Occipital lobe (tissue), 1 donor: ENCODE measurements around the gene CSF2RB. TPM values are rescaled to one million over a fixed set of nuclear protein-coding genes. Genes with fewer than 3 reads are reported as not detected.

ENCODE experiments used
- total RNA-seq: library from RNA; depleted of rRNA; stranded (reverse); fragments of >200 nt; gene quantifications from one replicate; pipeline ENCODE4 v1.2.3, GENCODE V29; 2014

Gene CSF2RB
- total RNA-seq, 1 donor from 2014 or later = 0.62 TPM

Other genes with a start within 250 kb of the CSF2RB start
- 3.1 TPM for gene CACNG2, start 209.9 kb upstream of the CSF2RB start, total RNA-seq
- gene IFT27, start 137.5 kb upstream of the CSF2RB start, total RNA-seq = 16.4 TPM
- gene PVALB, start 96.6 kb upstream of the CSF2RB start, total RNA-seq = 0.62 TPM
- 2.5 TPM for gene NCF4, start 52.6 kb upstream of the CSF2RB start, total RNA-seq
- 5.5 TPM for gene TST, start 105.8 kb downstream of the CSF2RB start, total RNA-seq
- gene MPST, start 106.1 kb downstream of the CSF2RB start, total RNA-seq = 28.1 TPM
- gene KCTD17, start 138.1 kb downstream of the CSF2RB start, total RNA-seq = 22.6 TPM
- not detected for gene TMPRSS6, start 196.1 kb downstream of the CSF2RB start, total RNA-seq
- gene IL2RB, start 236.3 kb downstream of the CSF2RB start, total RNA-seq = not detected